Upper lobe of left lung (tissue), 4 donors: ENCODE results near the gene SEMA5A.

Source experiments
- CTCF ChIP-seq, 6 experiments: fragments of 450-650 bp in 4 of 6; fragments of 200-600 bp in 2 of 6; sonication (generic) in 2 of 6; IDR thresholded peaks; one replicate each; pipeline ENCODE4 v1.5.1; 2016 to 2019; ENCODE audit warnings: antibody characterized with exemption in 6 of 6
- POLR2A ChIP-seq, 4 donors: fragments of 450-650 bp; IDR thresholded peaks; one replicate each; pipeline ENCODE4 v1.5.1; 2016 to 2017; ENCODE audit warnings: antibody characterized with exemption in 4 of 4, mild to moderate bottlenecking in 2 of 4

- TF ChIP-seq CTCF (IDR thresholded peaks at IDR 0.05) (no peak), POLR2A (IDR thresholded peaks at IDR 0.05) (no peak)
These were observed 91.4 kb downstream of the SEMA5A start for GRCh38 chr5:9454491-9454890.
